ENCODE measurements around the gene AGAP5.
A peak's percentile ranks its signal among the peaks of the same experiment; 100 is the strongest.
"Not testable (repeated sequence)": the region's sequence is repeated elsewhere in the genome, so short reads cannot be mapped to it uniquely, and the experiment has no call there.

The AGAP5 gene

DNA sequence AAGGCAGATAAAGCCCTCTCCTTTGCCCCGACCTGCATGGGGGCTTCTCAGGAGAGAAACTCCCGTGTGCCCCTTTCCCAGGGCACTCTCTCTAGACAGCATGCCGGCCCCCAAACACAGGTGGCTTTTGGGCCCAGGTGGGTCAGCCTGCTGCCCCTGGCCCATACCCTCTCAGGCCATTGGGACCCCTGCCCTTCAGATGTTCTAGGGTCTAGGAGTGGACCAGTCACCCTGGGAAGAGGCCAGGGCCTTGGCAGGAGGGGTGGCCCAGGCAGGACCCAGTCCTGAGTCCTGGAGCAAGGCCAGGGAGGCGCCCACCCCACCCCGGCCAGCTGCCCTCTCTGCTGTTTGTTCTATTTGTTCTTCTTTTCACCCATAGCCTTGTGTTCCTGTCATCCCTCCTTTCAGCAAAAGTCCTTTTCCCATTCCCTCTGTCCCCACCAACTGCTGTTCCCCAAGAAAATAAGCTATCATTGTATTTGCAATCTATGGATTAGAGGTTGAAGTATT is 36.9 kb upstream of the AGAP5 start:
- no peak overlapping the region for H3K4me3 ChIP-seq (replicated peaks; ENCODE audit: low read depth, low read length)
- TF ChIP-seq, protein P1, sequence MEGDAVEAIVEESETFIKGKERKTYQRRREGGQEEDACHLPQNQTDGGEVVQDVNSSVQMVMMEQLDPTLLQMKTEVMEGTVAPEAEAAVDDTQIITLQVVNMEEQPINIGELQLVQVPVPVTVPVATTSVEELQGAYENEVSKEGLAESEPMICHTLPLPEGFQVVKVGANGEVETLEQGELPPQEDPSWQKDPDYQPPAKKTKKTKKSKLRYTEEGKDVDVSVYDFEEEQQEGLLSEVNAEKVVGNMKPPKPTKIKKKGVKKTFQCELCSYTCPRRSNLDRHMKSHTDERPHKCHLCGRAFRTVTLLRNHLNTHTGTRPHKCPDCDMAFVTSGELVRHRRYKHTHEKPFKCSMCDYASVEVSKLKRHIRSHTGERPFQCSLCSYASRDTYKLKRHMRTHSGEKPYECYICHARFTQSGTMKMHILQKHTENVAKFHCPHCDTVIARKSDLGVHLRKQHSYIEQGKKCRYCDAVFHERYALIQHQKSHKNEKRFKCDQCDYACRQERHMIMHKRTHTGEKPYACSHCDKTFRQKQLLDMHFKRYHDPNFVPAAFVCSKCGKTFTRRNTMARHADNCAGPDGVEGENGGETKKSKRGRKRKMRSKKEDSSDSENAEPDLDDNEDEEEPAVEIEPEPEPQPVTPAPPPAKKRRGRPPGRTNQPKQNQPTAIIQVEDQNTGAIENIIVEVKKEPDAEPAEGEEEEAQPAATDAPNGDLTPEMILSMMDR (IDR thresholded peaks at IDR 0.05; ENCODE audit: low read depth, low read length, missing control alignments), result no peak
- no peak for DNase-seq (ENCODE audit: extremely low read depth, low read depth)

DNA sequence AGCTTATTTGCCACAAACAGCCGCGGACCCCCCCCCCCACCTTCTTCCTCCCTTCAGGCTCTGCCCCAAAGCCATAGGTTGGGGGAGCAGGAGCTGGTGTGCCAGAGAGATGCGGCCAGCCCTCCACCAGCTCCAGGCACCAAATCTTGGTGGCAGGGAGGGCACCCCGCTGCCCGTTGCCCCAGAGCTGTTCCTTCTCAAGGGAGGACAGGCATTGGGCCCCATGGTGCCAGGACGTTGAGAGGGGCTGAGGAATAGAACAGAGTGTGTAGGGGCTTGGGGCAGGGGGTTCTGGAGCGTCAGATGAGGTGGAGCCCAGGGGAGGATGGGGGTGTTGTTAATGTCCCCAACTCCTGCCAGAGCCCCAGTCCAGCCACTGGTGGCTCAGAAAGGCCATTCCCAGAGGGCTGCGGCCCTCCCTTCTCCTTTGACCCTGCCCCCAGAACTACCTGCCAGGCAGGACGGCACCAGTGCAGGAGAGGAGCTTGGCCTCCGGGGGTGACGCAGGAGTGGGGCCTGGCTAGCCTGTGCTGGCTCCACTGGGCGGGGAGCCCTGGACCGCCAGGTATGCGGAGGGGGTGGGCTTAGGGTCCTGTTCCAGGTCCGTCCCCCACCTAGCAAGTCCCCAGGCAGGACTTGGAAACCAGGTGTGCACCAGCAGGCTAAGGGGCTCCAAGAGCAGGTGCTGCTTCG is 36.3 kb upstream of the AGAP5 start:
- TF ChIP-seq, protein P1 (IDR thresholded peaks at IDR 0.05; ENCODE audit: low read depth, low read length, missing control alignments), result no peak
- no peak overlapping the region for H3K4me3 ChIP-seq (replicated peaks; ENCODE audit: low read depth, low read length)
- no peak for DNase-seq (ENCODE audit: extremely low read depth, low read depth)

DNA sequence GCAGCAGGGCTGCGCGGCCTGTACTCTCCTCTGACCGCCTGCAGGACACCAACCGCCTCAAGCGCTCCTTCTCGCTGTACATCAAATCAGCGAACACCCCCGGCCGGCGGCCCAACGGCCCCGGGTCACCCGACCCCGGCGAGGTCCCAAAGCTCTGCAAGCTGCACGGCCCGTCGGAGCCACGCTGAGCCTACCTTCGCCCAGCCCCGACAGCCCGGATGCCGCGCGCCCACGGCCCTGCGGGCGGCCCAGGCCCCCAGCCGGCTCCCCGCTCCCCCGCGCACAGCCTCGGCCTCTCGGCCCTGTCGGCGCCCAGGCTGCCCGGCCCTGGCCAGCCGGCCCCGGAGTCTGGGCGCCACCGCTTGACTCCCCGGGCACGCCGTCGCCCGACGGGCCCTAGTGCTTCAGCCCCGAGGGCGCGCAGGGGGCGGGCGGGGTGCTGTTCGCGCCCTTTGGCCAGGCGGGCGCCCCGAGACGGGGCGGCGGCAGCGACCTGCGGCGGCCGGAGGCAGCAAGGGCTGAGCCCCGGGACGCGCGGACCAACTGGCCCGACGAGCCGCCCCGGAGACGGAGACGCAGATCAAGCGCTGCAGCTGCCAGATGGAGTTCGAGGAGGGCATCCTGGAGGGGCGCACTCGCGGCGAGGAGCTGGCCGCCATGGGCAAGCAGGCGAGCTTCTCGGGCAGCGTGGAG is 35.2 kb upstream of the AGAP5 start:
- no peak for DNase-seq (ENCODE audit: extremely low read depth, low read depth)
- no peak overlapping the region for H3K4me3 ChIP-seq (replicated peaks; ENCODE audit: low read depth, low read length)
- TF ChIP-seq, protein P1 (IDR thresholded peaks at IDR 0.05; ENCODE audit: low read depth, low read length, missing control alignments), result no peak

DNA sequence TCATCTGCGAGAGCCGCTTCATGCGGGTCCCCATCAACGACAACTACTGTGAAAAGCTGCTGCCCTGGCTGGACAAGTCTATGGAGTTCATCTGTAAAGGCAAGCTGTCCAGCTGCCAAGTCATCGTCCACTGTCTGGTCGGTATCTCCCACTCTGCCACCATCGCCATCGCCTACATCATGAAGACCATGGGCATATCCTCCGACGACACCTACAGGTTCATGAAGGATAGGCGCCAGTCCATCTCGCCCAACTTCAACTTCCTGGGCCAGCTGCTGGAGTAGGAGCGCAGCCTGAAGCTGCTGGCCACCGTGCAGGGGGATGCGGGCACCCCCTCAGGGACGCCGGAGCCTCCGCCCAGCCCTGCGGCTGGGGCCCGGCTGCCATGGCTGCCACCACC is 34.5 kb upstream of the AGAP5 start:
- no peak for DNase-seq (ENCODE audit: extremely low read depth, low read depth)
- H3K4me3 ChIP-seq (replicated peaks; ENCODE audit: low read depth, low read length), result no peak overlapping the region
- TF ChIP-seq, protein P1 (IDR thresholded peaks at IDR 0.05; ENCODE audit: low read depth, low read length, missing control alignments), result no peak

DNA sequence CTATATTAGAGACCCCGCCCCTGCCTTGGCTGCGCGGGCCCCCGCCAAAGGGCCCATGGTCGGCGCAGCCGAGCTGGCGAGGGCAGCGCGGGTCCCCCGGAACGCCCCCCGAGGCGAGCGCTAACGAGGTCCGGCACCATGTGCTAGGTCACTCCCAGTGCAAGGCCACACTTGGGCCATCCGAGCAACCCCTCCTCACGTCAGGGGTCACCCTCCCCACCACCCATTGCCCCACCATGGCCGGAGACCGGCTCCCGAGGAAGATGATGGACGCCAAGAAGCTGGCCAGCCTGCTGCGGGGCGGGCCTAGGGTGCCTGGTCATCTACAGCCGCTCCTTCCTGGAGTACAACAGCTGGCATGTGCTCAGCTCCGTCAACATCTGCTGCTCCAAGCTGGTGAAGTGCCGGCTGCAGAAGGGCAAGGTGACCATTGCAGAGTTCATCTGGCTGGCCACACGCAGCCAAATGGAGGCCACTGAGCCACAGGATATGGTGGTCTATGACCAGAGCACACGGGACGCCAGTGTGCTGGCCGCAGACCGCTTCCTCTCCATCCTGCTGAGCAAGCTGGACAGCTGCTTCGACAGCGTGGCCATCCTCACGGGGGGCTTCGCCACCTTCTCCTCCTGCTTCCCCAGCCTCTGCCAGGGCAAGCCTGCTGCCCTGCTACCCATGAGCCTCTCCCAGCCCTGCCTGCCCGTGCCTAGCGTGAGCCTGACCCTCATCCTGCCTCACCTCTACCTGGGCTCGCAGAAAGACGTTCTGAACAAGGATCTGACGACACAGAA is 33.9 kb upstream of the AGAP5 start:
- peak overlapping the region; percentile 71; the same call in 1 of the 2 replicates for H3K4me3 ChIP-seq (replicated peaks; ENCODE audit: low read depth, low read length)
- TF ChIP-seq, protein P1 (IDR thresholded peaks at IDR 0.05; ENCODE audit: low read depth, low read length, missing control alignments), result no peak
- DNase-seq (ENCODE audit: extremely low read depth, low read depth), result no peak

DNA sequence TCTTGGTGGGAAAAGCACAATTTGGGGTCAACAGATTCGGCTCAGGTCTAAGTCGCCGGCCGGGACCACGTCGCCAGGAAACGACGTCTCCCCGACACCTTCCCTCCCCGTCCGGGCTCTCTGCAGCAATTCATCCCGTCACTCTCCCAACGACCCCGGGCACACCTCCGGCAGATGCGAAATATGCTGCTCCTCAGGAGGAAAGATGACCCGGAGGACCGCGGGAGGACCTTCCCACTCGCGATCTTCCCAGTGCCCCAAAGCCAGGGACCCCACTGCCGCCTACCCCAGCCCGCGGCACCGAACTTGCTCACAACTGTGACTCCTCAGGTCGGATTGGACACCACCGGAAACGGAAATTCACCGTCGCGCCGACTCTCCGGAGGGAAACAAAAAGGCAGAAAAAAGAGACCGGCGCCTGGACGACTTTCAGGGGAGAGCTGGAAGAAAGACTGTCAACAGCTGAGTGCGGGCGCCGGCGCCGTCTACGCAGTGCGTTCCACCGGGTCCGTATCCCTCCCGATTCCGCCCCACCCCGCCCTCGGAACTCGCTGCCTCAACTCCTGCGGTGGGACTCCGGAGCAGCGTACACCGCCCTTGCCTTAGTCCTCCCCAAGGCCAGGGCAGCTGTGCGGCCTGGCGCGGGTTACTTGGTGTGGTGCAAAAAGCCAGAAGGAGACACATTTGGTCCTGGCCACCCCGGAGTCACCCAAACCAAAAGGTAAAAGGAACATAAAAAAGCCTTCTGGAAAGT is 32.4 kb upstream of the AGAP5 start:
- TF ChIP-seq, protein P1 (IDR thresholded peaks at IDR 0.05; ENCODE audit: low read depth, low read length, missing control alignments), result no peak
- DNase-seq (ENCODE audit: extremely low read depth, low read depth), result peak; percentile 79
- H3K4me3 ChIP-seq (replicated peaks; ENCODE audit: low read depth, low read length), result peak overlapping the region; percentile 71

DNA sequence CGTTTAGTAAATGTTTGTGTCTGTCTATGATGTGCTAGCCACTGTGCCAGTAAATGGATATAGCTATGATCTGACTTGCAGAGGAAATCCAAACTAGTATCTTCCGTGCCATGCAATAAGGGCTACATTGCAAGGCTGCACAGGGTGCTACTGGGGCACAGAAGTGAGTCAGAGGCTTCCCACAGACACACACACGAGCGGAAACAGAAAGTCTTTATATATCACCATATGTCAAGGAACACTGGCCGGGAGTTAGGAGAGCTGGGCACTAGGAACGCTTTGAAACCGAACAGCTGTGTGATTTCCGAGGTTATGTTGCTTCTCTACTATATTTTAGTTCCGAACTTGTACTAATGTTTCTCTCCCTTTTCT is 31.9 kb upstream of the AGAP5 start:
- DNase-seq (ENCODE audit: extremely low read depth, low read depth), result not testable (repeated sequence)
- peak overlapping the region; percentile 71 for H3K4me3 ChIP-seq (replicated peaks; ENCODE audit: low read depth, low read length)

Measured in HFF-Myc (cell line).